T-cell (primary cell): Measurements from ENCODE around the gene PYGB. TPM values are rescaled to one million over a fixed set of nuclear protein-coding genes. Genes with fewer than 3 reads are reported as not detected.
A peak's percentile ranks its signal among the peaks of the same experiment; 100 is the strongest.

Experiments used
- ATAC-seq, 4 experiments: fragments of 200-7000 bp in 3 of 4; fragments of 150-1000 bp in 1 of 4; cut with Tn5 transposase; replicated peaks in 1 of 4; 1 replicate in 3 of 4; 2 replicates in 1 of 4; pipeline ENCODE4 v1.10.0; 2021; ENCODE audit warnings: moderate library complexity in 3 of 4, mild to moderate bottlenecking in 2 of 4, moderate number of reproducible peaks in 1 of 4
- CTCF ChIA-PET, 2 donors: fragments of 300-600 bp; sonication (Branson Sonifier 250); formaldehyde crosslinking; loops; one replicate each; lab custom pipeline; 2022; ENCODE audit warnings: antibody characterized with exemption in 2 of 2; lab: Charles Lee
- POLR2A ChIA-PET, 2 donors: fragments of 300-600 bp; sonication (Branson Sonifier 250); formaldehyde crosslinking; loops; one replicate each; lab custom pipeline; 2022; ENCODE audit warnings: antibody characterized with exemption in 2 of 2; lab: Charles Lee
- DNase-seq, 35 experiments: peaks; one replicate each; pipeline versions ENCODE4 v3.0.0 to v3.0.0-alpha.2; 2013 to 2023
- H3K27ac ChIP-seq: one replicate; pipeline ENCODE4 v1.5.1; 2013; ENCODE audit warnings: low read length
- H3K27me3 ChIP-seq, 2 experiments: replicated peaks in 1 of 2; 1 replicate in 1 of 2; 2 replicates in 1 of 2; pipeline versions ENCODE4 v1.6.1 to v1.7.0; 2013; ENCODE audit warnings: low read length in 1 of 2, mixed read lengths in 1 of 2; ENCODE audit not compliant: control insufficient read depth in 2 of 2, insufficient read depth in 2 of 2; ENCODE audit errors: extremely low read depth in 1 of 2
- H3K36me3 ChIP-seq, 2 donors: 1 replicate in 1 of 2; 2 replicates in 1 of 2; pipeline versions ENCODE4 v1.6.1 to v1.7.0; 2013; ENCODE audit warnings: low read length in 1 of 2; ENCODE audit not compliant: control insufficient read depth in 2 of 2, insufficient read depth in 1 of 2; ENCODE audit errors: extremely low read depth in 1 of 2
- H3K4me1 ChIP-seq, 2 experiments: 1 replicate in 1 of 2; 2 replicates in 1 of 2; pipeline versions ENCODE4 v1.6.1 to v1.7.0; 2013; ENCODE audit warnings: low read length in 2 of 2, mixed read lengths in 1 of 2; ENCODE audit not compliant: insufficient read depth in 2 of 2, control insufficient read depth in 1 of 2; ENCODE audit errors: extremely low read depth in 1 of 2
- H3K4me3 ChIP-seq, 2 donors: 1 replicate in 1 of 2; 2 replicates in 1 of 2; pipeline versions ENCODE4 v1.5.1 to v1.7.0; 2013; ENCODE audit warnings: mild to moderate bottlenecking in 2 of 2, low read length in 1 of 2, moderate library complexity in 1 of 2; ENCODE audit not compliant: control insufficient read depth in 1 of 2; ENCODE audit errors: extremely low read depth in 1 of 2
- H3K9me3 ChIP-seq: 2 replicates; pipeline ENCODE4 v1.7.0; 2013
- H3K27ac Mint-ChIP-seq, 2 donors: one replicate each; pipeline ENCODE4 v1.8.0; 2020 to 2021; ENCODE audit warnings: mild to moderate bottlenecking in 2 of 2, mixed read lengths in 2 of 2
- H3K27me3 Mint-ChIP-seq, 2 donors: one replicate each; pipeline ENCODE4 v1.8.0; 2021 to 2022; ENCODE audit warnings: mixed read lengths in 2 of 2
- H3K36me3 Mint-ChIP-seq: one replicate; pipeline ENCODE4 v1.8.0; 2021; ENCODE audit warnings: mixed read lengths
- H3K4me1 Mint-ChIP-seq, 3 donors: one replicate each; pipeline ENCODE4 v1.8.0; 2020 to 2022; ENCODE audit warnings: mixed read lengths in 3 of 3, mild to moderate bottlenecking in 1 of 3
- H3K4me3 Mint-ChIP-seq, 3 donors: one replicate each; pipeline ENCODE4 v1.8.0; 2020 to 2022; ENCODE audit warnings: mild to moderate bottlenecking in 3 of 3, mixed read lengths in 3 of 3, moderate library complexity in 3 of 3
- H3K9me3 Mint-ChIP-seq, 3 donors: one replicate each; pipeline ENCODE4 v1.8.0; 2020 to 2022; ENCODE audit warnings: mixed read lengths in 3 of 3
- WGBS: methylation state at CpG from one replicate; pipeline ENCODE4 v1.1.5; 2013; ENCODE audit warnings: missing lambda C conversion rate; ENCODE audit not compliant: insufficient coverage; 5-methylcytosine and 5-hydroxymethylcytosine counted together
- total RNA-seq, 35 experiments: library from RNA in 6 of 35; stranded (reverse) in 6 of 35; fragments of 120-200 nt in 1 of 35; gene quantifications; one replicate each; pipeline versions ENCODE4 v1.2.1 to v1.2.4 and lab custom pipeline; 2013 to 2026

The PYGB gene
- 10 to 100 TPM; 29.7 to 53.4 (median 36.5) TPM for total RNA-seq
- 32.6 TPM for total RNA-seq (2013)
- 49.2 to 124 (median 74.5) reads per million in 29 experiments for total RNA-seq (lab: John Stamatoyannopoulos, UW)

- peak; percentile 34 to 85 (median 60) for DNase-seq
- Mint-ChIP-seq H3K27ac (peak within 1 kb of the TSS; percentile 81 to 87), H3K9me3 (no peaks in the 10 kb centered on the region), H3K4me3 (peak within 1 kb of the TSS; percentile 92 to 96 (median 92)), H3K36me3 (no peaks in the 10 kb centered on the region), H3K4me1 (peaks cover 44 to 52% (median 50%) of the 10 kb centered on the region in 3 donors), H3K27me3 (no peaks in the 10 kb centered on the region)
- CTCF ChIA-PET, result interaction anchor here in 1 of 2 donors (1.0 to 1.5 kb wide), 4 partner anchors 13 to 254 kb away, joined by 3 to 4 read pairs (median 4); partner anchors contain the start of gene GINS1
- POLR2A ChIA-PET, result interaction anchor here in 1 of 2 donors (0.5 kb wide), 1 partner anchor 166 kb away, joined by 9 read pairs; no protein-coding TSS in a partner anchor
- Histone ChIP-seq H3K4me3 (peak within 1 kb of the TSS; percentile 75 to 100), H3K27me3 (peaks cover 0 to 9% of the 10 kb centered on the region in 2 experiments), H3K36me3 (peaks cover 0 to 3% of the 10 kb centered on the region in 2 donors), H3K27ac (peak within 1 kb of the TSS; percentile 38), H3K9me3 (no peaks in the 10 kb centered on the region), H3K4me1 (peaks cover 14 to 29% of the 10 kb centered on the region in 2 experiments)
- WGBS, result under 1% methylated on average over 113 of the region's 113 CpGs
- ATAC-seq, result peak; percentile 85 to 91 (median 86)
Measured at GRCh38 chr20:25247956-25248785, at the start of gene PYGB. TSS of gene PYGB (plus strand) at chr20:25248085. CDS start at chr20:25248179, 94 bp downstream.

DNA sequence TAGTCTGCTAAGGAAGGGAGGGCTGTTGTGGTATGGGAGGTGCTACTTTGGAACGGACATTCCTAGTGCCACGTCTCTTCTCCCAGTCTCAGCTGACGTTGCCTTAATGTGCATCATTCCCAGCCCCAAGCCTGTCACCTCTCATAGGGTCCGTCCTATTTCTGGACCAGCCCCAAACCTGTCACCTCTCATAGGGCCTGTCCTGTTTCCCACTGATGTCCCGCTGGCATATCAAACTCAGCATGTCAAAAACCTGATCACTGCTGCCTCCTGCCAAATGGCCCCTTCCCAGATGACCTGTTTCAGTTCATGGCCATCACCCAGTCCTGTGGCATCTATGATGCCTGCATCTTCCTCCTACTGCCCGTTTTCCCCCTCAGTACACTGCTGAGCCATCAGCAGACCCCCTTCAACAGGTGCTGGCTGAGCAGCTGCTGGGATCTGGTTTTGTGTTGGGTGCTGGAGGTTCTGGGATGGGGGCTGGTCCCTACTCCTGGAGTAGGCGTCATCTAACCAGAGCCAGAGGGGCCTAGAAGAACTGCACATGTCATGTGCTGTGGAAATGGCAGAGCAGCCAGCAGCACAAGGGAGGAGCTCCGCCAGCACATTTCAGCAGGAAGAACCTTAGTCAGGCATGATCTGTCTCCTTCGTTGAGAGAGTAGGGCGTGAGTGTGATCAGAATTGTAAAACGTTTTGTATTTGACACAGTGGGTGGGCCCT is 49.1 kb upstream of the PYGB start:
- H3K27ac Mint-ChIP-seq, result peak overlapping the region; percentile 40 to 46
- no peak overlapping the region for H3K4me3 Mint-ChIP-seq
- H3K36me3 Mint-ChIP-seq, result no peaks in the 10 kb centered on the region
- no peaks in the 10 kb centered on the region for H3K9me3 ChIP-seq
- DNase-seq (peak in 1 of 35 experiments; percentile 21), ATAC-seq (no peak)
- ChIA-PET CTCF (interaction anchor here in 1 of 2 donors (1.0 kb wide), 2 partner anchors 49 to 199 kb away, joined by 3 to 4 read pairs; partner anchors contain the start of gene PYGB), POLR2A (interaction anchor here in 1 of 2 donors (0.6 to 0.7 kb wide), 2 partner anchors 53 to 1080 kb away, joined by 3 read pairs; no protein-coding TSS in a partner anchor)
- no peak overlapping the region for H3K27ac ChIP-seq
- H3K4me3 ChIP-seq, result no peak overlapping the region
- H3K36me3 ChIP-seq, result no peaks in the 10 kb centered on the region
- no peaks in the 10 kb centered on the region for H3K27me3 ChIP-seq
- H3K4me1 ChIP-seq, result peaks cover 15 to 40% of the 10 kb centered on the region in 2 experiments
- peaks cover 66 to 72% (median 67%) of the 10 kb centered on the region in 3 donors for H3K4me1 Mint-ChIP-seq
- H3K27me3 Mint-ChIP-seq, result no peaks in the 10 kb centered on the region
- H3K9me3 Mint-ChIP-seq, result no peaks in the 10 kb centered on the region
- 89% methylated on average over 7 of the region's 11 CpGs for WGBS

DNA sequence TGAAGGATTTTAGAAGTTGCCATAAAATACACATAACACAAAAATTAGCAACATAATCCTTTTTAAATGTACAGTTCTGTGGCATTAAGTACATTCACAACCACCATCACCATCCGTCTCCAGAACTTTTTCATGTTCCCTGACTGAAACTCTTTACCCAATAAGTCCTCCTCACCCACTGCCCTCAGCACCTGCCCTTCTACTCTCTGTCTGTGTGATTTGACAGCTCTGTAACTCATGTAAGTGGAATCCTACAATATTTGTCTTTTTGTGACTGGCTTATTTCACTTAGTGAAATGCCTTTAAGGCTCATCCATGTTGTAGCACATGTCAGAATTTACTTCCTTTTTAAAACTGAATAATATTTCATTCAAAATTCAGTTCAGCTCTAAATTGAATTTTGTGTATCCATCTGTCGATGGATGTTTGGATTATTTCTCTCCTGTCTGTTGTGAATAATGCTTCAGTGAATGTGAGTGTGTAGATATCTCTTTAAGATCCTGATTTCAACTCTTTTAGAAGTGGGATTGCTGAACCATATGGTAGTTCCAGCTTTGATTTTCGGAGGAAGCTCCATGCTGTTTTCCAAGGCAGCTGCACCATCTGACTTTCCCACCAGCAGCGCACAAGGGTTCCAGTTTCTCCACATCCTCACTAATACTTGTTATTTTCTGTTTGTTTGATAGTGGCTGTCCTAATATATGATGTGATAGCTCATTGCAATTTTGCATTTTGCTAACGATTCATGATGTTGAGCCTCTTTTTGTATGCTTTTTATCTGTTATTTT is 48.2 kb upstream of the PYGB start:
- H3K9me3 ChIP-seq, result no peaks in the 10 kb centered on the region
- H3K27ac Mint-ChIP-seq, result peak overlapping the region in 1 of 2 donors; percentile 35
- no peak overlapping the region for H3K4me3 ChIP-seq
- peaks cover 69 to 74% (median 72%) of the 10 kb centered on the region in 3 donors for H3K4me1 Mint-ChIP-seq
- ATAC-seq (no peak), DNase-seq (no peak)
- CTCF ChIA-PET, result interaction anchor here in 1 of 2 donors (1.0 kb wide), 2 partner anchors 48 to 198 kb away, joined by 3 to 4 read pairs; partner anchors contain the start of gene PYGB
- H3K27me3 ChIP-seq, result no peaks in the 10 kb centered on the region
- POLR2A ChIA-PET, result interaction anchor here in 1 of 2 donors (0.6 kb wide), 1 partner anchor 52 kb away, joined by 3 read pairs; no protein-coding TSS in a partner anchor
- peaks cover 15 to 35% of the 10 kb centered on the region in 2 experiments for H3K4me1 ChIP-seq
- H3K36me3 Mint-ChIP-seq, result no peaks in the 10 kb centered on the region
- no peak overlapping the region for H3K27ac ChIP-seq
- no peaks in the 10 kb centered on the region for H3K36me3 ChIP-seq
- H3K4me3 Mint-ChIP-seq, result no peak overlapping the region
- no CpG with 5 or more reads among the region's 5 CpGs for WGBS
- H3K27me3 Mint-ChIP-seq, result no peaks in the 10 kb centered on the region
- H3K9me3 Mint-ChIP-seq, result no peaks in the 10 kb centered on the region

DNA sequence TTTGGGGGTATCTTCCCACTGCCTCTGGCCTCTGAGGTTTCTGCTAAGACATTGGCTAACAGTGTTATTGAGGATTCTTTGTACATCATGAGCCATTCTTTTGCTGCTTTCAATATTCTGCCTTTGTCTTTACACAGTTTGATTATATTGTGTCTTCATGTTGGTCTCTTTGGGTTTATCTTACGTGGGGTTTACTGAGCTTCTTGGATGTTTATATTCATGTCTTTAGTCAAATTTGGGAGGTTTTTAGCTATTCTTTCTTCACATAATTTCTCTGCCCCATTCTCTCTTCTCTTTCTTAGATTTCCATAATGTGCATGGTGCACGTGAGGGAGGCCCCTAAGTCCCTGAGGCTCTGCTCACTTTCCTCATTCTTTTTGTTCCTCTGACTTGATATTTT is 44.8 kb upstream of the PYGB start:
- Mint-ChIP-seq H3K4me3 (no peak overlapping the region), H3K36me3 (peaks cover 4% of the 10 kb centered on the region), H3K9me3 (no peaks in the 10 kb centered on the region), H3K27me3 (no peaks in the 10 kb centered on the region), H3K27ac (no peak overlapping the region), H3K4me1 (peaks cover 48 to 52% (median 49%) of the 10 kb centered on the region in 3 donors)
- ChIA-PET POLR2A (no interaction called here), CTCF (interaction anchor here in 1 of 2 donors (0.7 kb wide), 1 partner anchor 248 kb away, joined by 3 read pairs; no protein-coding TSS in a partner anchor)
- Histone ChIP-seq H3K27ac (no peak overlapping the region), H3K4me3 (no peak overlapping the region), H3K9me3 (no peaks in the 10 kb centered on the region), H3K36me3 (no peaks in the 10 kb centered on the region), H3K4me1 (peaks cover 0 to 7% of the 10 kb centered on the region in 2 experiments), H3K27me3 (no peaks in the 10 kb centered on the region)
- no CpG with 5 or more reads among the region's 2 CpGs for WGBS
- DNase-seq (no peak), ATAC-seq (no peak)

GRCh38 chr20:25203871-25204320 is 44.0 kb upstream of the PYGB start:
- Mint-ChIP-seq H3K4me3 (no peak overlapping the region), H3K4me1 (peaks cover 43 to 48% (median 45%) of the 10 kb centered on the region in 3 donors), H3K36me3 (peaks cover 4% of the 10 kb centered on the region), H3K9me3 (no peaks in the 10 kb centered on the region), H3K27ac (no peak overlapping the region), H3K27me3 (no peaks in the 10 kb centered on the region)
- H3K4me3 ChIP-seq, result no peak overlapping the region
- no peaks in the 10 kb centered on the region for H3K27me3 ChIP-seq
- H3K36me3 ChIP-seq, result no peaks in the 10 kb centered on the region
- H3K4me1 ChIP-seq, result peaks cover 0 to 2% of the 10 kb centered on the region in 2 experiments
- ChIA-PET POLR2A (no interaction called here), CTCF (interaction anchor here in 1 of 2 donors (0.5 to 0.7 kb wide), 2 partner anchors 27 to 249 kb away, joined by 3 to 8 read pairs; no protein-coding TSS in a partner anchor)
- DNase-seq (no peak), ATAC-seq (no peak)
- WGBS, result no CpG with 5 or more reads among the region's 1 CpG
- H3K27ac ChIP-seq, result no peak overlapping the region
- no peaks in the 10 kb centered on the region for H3K9me3 ChIP-seq
